IPS-18c (cell line): ENCODE measurements around the gene TMEM33.
A peak's percentile ranks its signal among the peaks of the same experiment; 100 is the strongest.
"Not testable (repeated sequence)": the region's sequence is repeated elsewhere in the genome, so short reads cannot be mapped to it uniquely, and the experiment has no call there.

Source experiments
- H3K4me3 ChIP-seq: 2 replicates; pipeline ENCODE4 v1.7.0; 2013; ENCODE audit warnings: low read depth, mild to moderate bottlenecking, low read length, moderate library complexity; ENCODE audit not compliant: insufficient read depth
- H3K9me3 ChIP-seq: one replicate; pipeline ENCODE4 v1.6.1; 2013; ENCODE audit warnings: mild to moderate bottlenecking, low read length, moderate library complexity; ENCODE audit not compliant: control insufficient read depth, insufficient read depth

The TMEM33 gene, protein sequence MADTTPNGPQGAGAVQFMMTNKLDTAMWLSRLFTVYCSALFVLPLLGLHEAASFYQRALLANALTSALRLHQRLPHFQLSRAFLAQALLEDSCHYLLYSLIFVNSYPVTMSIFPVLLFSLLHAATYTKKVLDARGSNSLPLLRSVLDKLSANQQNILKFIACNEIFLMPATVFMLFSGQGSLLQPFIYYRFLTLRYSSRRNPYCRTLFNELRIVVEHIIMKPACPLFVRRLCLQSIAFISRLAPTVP

DNA sequence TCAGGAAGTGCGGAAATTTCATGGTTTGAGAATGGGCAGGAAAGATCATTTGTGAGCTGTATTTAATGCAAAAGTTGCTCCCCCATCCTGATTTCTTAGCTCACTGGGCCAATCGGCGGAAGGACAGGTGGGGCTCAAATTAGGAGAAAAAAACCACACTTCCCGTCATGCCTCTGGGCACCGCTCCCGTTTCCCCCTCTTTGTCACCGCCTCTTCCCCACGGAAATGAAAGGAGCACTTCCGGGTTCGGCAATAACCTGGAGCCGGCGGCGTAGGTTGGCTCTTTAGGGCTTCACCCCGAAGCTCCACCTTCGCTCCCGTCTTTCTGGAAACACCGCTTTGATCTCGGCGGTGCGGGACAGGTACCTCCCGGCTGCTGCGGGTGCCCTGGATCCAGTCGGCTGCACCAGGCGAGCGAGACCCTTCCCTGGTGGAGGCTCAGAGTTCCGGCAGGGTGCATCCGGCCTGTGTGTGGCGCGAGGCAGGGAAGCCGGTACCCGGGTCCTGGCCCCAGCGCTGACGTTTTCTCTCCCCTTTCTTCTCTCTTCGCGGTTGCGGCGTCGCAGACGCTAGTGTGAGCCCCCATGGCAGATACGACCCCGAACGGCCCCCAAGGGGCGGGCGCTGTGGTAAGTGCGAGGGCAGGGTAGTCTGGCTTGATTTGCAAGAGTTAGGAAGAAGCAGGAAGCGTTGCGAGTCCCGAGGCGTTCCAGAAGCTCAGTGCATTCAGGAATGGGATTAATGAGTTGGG, at the start of gene TMEM33:
Gene TMEM33 (plus strand): TSS at position 529 of the 751 bp plus-strand sequence. CDS start 56 bp downstream, at position 585.
- H3K9me3 ChIP-seq, result no peaks in the 10 kb centered on the region
- H3K4me3 ChIP-seq, result peak within 1 kb of the TSS; percentile 70

DNA sequence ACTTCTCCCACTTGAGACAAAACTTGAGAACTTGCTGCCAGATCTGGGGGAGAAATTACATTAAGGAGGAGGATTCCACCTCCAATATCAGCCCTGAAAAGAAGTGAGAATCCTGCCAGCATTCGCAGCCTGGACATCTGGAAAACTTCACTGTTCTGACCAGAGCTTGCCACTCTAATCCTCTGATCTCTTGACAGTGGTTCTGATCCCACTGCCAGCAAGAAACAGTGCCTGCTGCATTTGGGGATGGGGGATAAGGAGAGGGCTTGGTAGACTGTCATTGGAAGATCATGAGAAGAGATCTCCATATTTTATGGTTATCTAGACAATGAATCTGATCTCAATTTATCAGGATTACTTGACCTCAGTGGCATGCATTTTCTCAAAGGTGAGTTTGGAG, 49.8 kb upstream of the TMEM33 start:
- no peaks in the 10 kb centered on the region for H3K9me3 ChIP-seq
- H3K4me3 ChIP-seq, result no peak overlapping the region

DNA sequence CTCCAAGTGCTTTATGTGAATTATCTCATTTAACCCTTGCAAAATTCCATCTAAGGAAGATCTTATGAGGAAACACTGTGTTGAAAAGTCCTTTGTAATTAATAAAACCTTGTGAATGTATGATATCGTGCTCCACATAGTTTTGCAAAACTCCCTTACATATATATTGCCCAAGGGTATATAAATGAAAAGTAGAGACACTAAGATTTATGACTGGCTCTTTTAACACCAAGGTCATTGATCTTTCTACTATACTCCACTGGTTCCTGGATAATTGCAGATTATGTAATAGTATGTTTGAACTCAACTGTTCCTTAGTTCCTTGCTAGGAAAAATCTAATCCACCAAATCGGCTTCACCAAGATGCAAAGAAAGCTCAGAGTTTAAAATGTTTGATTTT, 48.0 kb upstream of the TMEM33 start:
- Histone ChIP-seq H3K9me3 (no peaks in the 10 kb centered on the region), H3K4me3 (no peak overlapping the region)

DNA sequence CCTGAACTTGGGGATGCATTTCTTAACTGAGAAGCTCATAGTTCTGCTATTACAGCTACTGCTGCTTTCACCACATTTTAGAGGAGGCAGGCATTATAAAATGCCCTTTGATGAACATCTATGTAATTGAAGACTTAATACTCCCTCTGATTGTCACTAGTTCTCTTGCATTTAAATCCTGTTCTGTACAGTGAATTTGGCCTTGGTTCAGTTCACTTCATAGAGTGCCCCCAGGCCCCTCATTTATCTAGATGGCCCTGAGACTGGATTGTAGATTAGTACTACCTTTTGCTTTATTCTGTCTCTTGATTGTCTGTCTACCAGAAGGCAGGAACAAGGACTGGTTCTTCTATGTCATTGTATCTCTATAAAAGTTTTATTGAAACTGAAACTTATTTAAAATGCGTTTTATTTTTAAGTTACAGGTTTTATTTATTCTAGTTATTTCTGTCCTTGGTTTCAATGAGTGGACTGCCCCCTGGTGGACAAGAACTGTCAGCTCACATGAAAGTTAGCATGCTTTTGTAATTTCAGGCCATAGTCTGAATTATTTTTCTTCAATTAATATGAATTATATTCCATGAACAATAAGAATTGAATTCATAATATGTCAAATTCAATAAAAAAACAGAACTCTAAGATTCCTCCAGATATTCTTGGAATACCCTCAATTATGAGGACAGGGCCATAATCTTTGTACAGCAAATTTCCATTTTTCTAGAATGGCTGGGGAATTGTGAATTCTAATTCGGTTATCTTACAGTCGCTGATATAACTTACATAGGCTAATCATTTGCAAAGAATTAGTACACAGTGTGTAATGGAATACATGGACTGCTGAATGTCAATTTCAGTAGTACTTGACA, 47.2 kb upstream of the TMEM33 start:
- no peak overlapping the region for H3K4me3 ChIP-seq

DNA sequence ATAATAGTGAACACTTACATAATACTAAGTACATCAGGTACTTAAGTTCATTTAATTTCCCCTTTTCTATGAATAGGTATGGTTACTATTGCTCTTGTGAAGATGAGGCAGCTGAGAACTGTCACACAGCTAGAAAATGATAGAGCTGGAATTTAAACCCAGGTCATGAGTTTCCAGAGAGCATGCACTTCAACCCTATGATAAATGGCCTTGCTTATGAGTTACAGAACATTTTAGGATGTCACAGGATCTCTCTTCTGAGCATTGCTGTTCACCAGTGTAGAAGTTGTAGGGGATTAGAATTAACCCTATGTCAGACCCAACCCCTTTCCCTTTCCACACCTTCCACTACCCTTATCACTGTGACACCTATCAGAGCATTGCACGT, 46.5 kb upstream of the TMEM33 start:
- no peak overlapping the region for H3K4me3 ChIP-seq
- H3K9me3 ChIP-seq, result peaks cover 2% of the 10 kb centered on the region

More for the DNA sequence above, 47.2 kb upstream of the TMEM33 start:
- H3K9me3 ChIP-seq, result peaks cover under 1% of the 10 kb centered on the region

DNA sequence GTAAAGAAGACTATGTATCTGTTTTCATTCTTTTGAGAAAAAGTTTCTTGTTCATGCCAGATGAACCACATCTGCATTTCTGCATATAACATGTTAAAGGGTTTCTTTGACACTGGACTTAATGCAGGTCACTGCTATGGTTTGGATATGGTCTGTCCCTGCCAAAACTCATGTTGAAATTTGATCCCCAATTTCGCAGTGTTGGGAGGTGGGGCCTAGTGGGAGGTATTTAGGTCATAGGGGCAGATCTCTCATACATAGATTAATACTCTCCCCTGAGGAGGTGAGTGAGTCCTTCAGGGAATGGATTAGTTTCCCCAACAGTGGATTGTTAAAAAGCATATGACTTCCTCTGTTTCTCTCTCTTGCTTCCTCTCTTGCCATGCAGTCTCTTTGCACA, 45.9 kb upstream of the TMEM33 start:
- no peak overlapping the region for H3K4me3 ChIP-seq
- H3K9me3 ChIP-seq, result peaks cover 2% of the 10 kb centered on the region

DNA sequence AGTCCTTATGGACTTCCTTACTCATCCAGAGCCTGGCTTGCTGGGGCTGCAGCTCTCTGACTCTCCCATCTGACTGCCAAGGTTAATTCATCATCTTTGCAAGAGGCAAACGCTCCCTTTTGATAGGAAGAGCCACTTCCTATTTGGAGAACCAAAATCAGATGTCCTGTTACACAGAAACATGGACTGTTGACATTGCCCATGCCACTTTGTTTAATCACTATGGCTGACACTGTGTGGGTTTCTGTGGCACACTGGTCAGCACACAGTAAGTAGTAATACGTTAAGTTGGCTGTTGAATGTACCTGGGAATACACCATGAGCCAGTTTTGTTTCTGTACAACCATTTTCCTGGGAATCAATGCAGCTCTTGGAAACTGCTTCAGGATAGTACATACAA, 45.1 kb upstream of the TMEM33 start:
- Histone ChIP-seq H3K9me3 (peaks cover 2% of the 10 kb centered on the region), H3K4me3 (no peak overlapping the region)

DNA sequence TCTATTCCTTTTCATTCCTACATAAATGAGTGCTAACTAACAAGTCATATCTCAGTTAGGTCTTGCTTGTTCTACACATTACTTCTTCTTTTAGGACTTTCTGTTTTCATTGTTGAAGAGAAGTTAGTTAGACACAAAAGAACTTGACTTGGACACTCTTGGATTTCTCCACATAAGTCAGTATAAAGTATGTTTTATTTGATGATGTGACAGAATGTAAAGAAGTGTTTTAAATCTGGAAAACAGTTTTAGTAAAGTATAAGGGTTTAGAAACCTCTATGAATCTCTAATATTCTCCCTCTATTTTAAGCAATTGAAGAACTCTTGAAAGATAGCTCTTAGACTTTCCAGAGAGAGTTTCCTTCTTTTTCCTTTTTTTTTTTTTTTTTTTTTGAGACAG, 38.6 kb upstream of the TMEM33 start:
- no peak overlapping the region for H3K4me3 ChIP-seq

DNA sequence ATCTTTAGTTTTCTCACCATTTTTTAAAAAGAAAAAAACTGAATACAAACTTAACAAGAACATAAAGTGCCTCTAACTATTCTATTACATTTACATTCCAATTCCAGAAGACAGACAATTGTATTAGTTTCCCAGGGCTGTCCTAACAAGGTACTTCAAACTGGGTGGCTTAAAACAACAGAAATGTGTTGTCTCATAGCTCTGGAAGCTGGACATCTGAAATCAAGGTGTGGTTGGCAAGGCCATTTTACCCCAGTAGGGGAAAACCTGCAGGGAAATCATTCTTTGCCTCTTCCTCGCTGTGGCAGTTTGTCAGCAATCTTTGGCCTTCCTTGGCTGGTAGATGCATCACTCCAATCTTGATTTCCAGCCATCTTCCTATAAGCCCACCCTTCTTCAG, 37.5 kb upstream of the TMEM33 start:
- H3K9me3 ChIP-seq, result peaks cover 2% of the 10 kb centered on the region

More for the DNA sequence above, 38.6 kb upstream of the TMEM33 start:
- peaks cover 2% of the 10 kb centered on the region for H3K9me3 ChIP-seq

DNA sequence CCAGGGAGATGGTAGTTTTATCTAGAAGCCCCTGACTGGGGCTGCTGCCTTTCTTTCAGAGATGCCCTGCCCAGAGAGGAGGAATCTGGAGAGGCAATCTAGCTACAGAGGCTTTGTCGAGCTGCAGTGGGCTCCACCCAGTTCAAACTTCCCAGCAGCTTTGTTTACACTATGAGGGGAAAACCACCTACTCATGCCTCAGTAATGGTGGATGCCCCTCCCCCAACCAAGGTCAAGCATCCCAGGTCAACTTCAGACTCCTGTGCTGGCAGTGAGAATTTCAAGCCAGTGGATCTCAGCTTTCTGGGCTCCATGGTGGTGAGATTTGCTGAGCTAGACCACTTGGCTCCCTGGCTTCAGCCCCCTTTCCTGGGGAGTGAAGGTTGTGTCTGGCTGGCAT, 26.1 kb upstream of the TMEM33 start:
- H3K9me3 ChIP-seq, H3K4me3 ChIP-seq: not testable (repeated sequence)

More for the DNA sequence above, 37.5 kb upstream of the TMEM33 start:
- no peak overlapping the region for H3K4me3 ChIP-seq

DNA sequence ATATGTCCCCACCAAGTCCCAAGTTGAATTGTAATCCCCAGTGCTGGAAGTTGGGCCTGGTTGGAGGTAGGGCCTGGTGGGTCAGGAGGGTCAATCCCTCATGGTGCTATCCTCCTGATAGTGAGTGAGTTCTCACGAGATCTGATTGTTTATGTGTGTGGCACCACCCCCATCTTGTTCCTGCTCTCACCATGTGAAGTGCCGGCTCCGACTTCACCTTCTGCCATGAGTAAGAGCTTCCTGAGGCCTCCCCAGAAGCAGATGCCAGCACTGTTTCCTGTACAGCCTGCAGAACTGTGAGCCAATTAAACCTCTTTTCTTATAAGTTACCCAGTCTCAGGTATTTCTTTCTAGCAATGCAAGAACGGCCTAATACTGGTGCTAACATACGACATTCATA, 22.7 kb upstream of the TMEM33 start:
- no peaks in the 10 kb centered on the region for H3K9me3 ChIP-seq
- H3K4me3 ChIP-seq, result no peak overlapping the region

DNA sequence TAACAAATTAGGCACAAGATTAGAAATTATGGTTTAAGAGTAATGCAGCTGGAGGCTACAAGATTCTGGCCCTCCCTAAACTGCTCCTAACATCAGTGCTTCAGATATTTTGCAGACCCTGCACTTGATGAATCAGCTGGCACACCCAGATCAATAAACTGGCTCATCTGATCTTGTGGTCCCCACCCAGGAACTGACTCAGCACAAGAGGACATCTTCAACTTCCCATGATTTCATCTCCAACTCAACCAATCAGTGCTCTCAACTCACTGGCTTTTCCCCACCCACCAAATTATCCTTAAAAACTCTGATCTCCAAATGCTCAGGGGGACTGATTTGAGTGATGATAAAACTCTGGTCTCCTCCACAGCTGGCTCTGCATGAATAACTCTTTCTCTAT, 21.7 kb upstream of the TMEM33 start:
- Histone ChIP-seq H3K9me3 (no peaks in the 10 kb centered on the region), H3K4me3 (no peak overlapping the region)

DNA sequence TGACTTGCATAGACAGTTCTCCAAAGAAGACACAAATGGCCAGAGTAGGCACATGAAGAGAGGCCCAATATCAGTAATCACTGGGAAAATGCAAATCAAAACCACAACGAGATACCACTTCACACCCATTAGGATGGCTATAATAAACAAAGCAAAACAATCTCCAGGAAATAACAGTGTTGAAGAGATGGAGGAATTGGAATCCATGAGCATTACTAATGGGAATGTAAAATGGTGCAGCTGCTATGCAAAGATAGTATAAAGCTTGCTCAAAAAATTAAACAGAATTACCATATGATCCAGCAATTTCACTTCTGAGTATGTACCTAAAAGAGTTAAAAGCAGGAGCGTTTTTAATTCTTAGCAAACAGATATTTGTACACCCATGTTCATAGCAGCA, 17.0 kb upstream of the TMEM33 start:
- H3K4me3 ChIP-seq, result no peak overlapping the region
- peaks cover 6% of the 10 kb centered on the region for H3K9me3 ChIP-seq

DNA sequence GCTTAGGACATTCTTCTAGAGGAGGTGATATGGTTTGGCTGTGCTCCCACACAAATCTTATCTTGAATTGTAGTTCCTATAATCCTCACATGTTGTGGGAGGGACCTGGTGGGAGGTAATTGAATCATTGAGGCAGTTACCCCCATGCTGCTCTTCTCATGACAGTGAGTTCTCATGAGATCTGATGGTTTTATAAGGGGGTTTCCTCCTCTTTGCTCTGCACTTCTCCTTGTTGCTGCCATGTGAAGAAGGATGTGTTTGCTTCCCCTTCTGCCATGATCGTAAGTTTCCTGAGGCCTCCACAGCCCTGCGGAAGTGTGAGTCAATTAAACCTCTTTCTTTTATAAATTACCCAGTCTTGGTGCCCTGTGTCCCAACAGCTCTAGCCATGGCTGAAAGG, 14.8 kb upstream of the TMEM33 start:
- not testable (repeated sequence) for H3K4me3 ChIP-seq, H3K9me3 ChIP-seq

DNA sequence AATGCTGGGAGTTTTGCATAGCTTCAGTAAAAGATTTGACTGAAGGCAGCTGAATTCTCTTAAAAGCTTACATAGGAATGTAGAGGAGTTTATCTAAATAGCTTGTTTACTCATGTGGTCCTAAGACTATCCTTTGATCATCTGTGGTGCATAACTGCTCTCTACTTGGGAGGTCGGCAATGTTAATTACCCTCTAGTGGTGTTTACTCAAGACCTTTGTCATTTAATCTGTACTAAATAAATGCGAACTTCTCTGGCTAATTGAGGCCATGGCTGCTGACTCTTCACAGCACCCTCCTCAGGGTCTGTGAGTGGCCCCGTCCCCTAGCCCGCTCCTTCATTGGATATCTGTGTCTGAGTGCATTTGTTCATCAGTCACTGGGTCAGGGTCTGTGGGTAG, 13.8 kb upstream of the TMEM33 start:
- Histone ChIP-seq H3K9me3 (peaks cover 6% of the 10 kb centered on the region), H3K4me3 (no peak overlapping the region)

DNA sequence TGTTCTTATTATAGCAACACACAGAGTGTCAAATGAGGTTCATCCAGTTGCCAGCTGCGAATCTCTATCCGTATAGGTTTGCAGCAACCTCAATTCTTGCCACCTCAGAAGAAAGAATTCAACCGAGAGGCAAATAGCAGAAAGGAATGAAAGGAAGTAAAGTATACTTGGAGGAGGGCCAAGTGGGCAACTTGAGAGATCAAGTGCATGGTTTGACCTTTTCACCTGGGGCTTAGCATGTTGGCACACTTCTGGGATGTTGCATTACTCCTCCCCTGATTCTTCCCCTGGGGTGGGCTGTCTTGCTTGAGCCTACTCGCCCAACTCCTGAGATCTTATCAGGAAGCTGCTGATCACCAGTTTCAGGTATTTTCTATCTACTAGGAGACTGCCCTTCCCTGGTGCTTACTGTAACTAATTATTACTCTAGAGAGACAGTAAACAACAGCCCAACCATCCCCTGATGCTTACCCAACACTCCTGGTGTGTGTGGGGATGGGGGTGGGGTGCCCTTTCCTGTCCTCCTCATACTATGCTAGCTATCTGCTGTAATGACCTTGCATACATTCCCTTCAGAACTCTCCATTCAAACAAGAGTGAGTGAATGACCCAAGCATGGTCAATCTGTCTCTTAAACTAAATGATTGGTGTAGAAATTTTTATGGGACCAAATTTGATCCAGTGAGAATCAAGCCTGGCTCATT, 7.3 kb upstream of the TMEM33 start:
- no peaks in the 10 kb centered on the region for H3K9me3 ChIP-seq
- no peak overlapping the region for H3K4me3 ChIP-seq

DNA sequence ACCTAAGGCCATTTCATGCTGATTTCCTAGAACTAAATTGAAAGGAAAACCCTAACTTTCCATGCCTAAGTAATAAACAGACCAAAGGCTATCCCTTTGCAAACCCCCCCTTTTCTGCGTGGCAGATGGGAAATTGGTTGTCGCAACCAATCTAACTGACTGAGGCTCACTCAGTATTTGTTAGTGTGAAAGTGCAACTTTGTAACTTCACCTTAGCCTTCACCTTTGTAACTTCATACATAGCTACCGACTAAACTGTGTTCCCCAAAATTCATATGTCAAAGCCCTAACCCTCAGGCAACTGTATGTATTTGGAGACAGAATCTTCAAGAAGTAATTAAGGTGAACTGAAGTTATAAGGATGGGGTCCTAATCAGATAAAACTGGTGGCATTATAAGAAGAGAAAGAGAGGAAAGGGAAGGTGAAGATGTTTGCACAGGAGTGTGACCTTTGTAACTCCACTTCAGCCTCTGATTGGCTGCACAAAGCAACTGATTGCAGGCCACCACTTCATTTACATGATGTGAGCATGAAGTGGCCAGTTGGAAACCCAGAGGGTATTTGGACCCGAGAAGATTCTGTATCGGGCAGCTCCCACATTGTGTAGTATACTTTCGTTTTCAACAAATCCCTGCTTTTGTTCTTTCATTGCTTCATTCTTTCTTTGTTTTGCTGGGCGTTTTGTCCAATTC, 4.9 kb upstream of the TMEM33 start:
- Histone ChIP-seq H3K4me3 (no peak overlapping the region), H3K9me3 (no peaks in the 10 kb centered on the region)
